OCI-LY7 (cell line): ENCODE results near the gene PYDC1. TPM values are rescaled to one million over a fixed set of nuclear protein-coding genes. Genes with fewer than 3 reads are reported as not detected.

Experiments used
- BruUV-seq: library from RNA; stranded (reverse); fragments of 400-500 nt; replicated peaks from 2 replicates; lab custom pipeline; 2021; lab: Mats Ljungman, UMichigan
- CTCF ChIA-PET: fragments of 300-600 bp; sonication (Branson Sonifier 250); formaldehyde crosslinking; loops from one replicate; lab custom pipeline; 2022; ENCODE audit warnings: antibody characterized with exemption; ENCODE audit not compliant: unreplicated experiment; lab: Charles Lee
- POLR2A ChIA-PET: fragments of 300-600 bp; sonication (Branson Sonifier 250); formaldehyde crosslinking; loops from one replicate; lab custom pipeline; 2022; ENCODE audit warnings: antibody characterized with exemption; lab: Charles Lee
- DNase-seq: peaks from one replicate; pipeline ENCODE4 v3.0.0-alpha.2; 2015; ENCODE audit warnings: low spot score
- H2AFZ ChIP-seq: fragments of 200-600 bp; sonication (generic), shearing (Covaris generic); 2 replicates; pipeline ENCODE4 v1.6.1; 2014; ENCODE audit warnings: mild to moderate bottlenecking, antibody characterized with exemption, low read length, moderate library complexity
- H3K27ac ChIP-seq: fragments of 200-600 bp; sonication (generic); 2 replicates; pipeline ENCODE4 v1.5.1; 2014; ENCODE audit warnings: mixed run types, low read depth, mild to moderate bottlenecking, moderate library complexity, low read length, inconsistent platforms; ENCODE audit not compliant: poor library complexity, severe bottlenecking
- H3K36me3 ChIP-seq: fragments of 200-600 bp; sonication (generic); 2 replicates; pipeline ENCODE4 v1.6.1; 2014; ENCODE audit warnings: mild to moderate bottlenecking, antibody characterized with exemption, low read length, moderate library complexity, mixed read lengths; ENCODE audit not compliant: insufficient read depth
- H3K4me1 ChIP-seq: fragments of 200-600 bp; sonication (generic); 2 replicates; pipeline ENCODE4 v1.5.1; 2014; ENCODE audit warnings: mild to moderate bottlenecking, low read length; ENCODE audit not compliant: insufficient read depth, poor library complexity, severe bottlenecking
- H3K4me2 ChIP-seq: fragments of 200-600 bp; sonication (generic); 2 replicates; pipeline ENCODE4 v1.6.1; 2014; ENCODE audit warnings: mild to moderate bottlenecking, low read length
- H3K4me3 ChIP-seq: fragments of 200-600 bp; sonication (generic); 2 replicates; pipeline ENCODE4 v1.5.1; 2014; ENCODE audit warnings: mild to moderate bottlenecking, low read depth, low read length; ENCODE audit not compliant: poor library complexity, severe bottlenecking
- H3K79me2 ChIP-seq: fragments of 200-600 bp; sonication (generic); 2 replicates; pipeline ENCODE4 v1.6.1; 2016; ENCODE audit warnings: low read depth, mild to moderate bottlenecking, low read length, moderate library complexity, mixed read lengths; ENCODE audit not compliant: insufficient read depth
- H3K9me2 ChIP-seq: fragments of 200-600 bp; sonication (generic); 2 replicates; pipeline ENCODE4 v1.6.1; 2016; ENCODE audit warnings: mild to moderate bottlenecking, low read length, mixed read lengths; ENCODE audit not compliant: insufficient read depth
- H3K9me3 ChIP-seq: fragments of 200-600 bp; sonication (generic); 2 replicates; pipeline ENCODE4 v1.6.1; 2014; ENCODE audit warnings: mild to moderate bottlenecking, mixed run types, low read length, mixed read lengths
- H4K20me1 ChIP-seq: fragments of 200-600 bp; sonication (generic); 2 replicates; pipeline ENCODE4 v1.6.1; 2014; ENCODE audit warnings: mild to moderate bottlenecking, antibody characterized with exemption, low read length, moderate library complexity, mixed read lengths; ENCODE audit not compliant: insufficient read depth
- CTCF ChIP-seq: fragments of 200-600 bp; sonication (generic); conservative IDR thresholded peaks from 2 replicates; pipeline ENCODE4 v1.5.1; 2014; ENCODE audit warnings: mild to moderate bottlenecking, antibody characterized with exemption, low read length, moderate library complexity, mixed read lengths
- EZH2phosphoT487 ChIP-seq: fragments of 200-600 bp; sonication (generic); IDR thresholded peaks from 2 replicates; pipeline ENCODE4 v1.6.1; 2018; ENCODE audit warnings: low read depth, borderline replicate concordance, mild to moderate bottlenecking, mixed run types, antibody characterized with exemption, low read length, moderate library complexity, mixed read lengths
- intact Hi-C: fragments of 100-400 bp; cut with micrococcal nuclease; formaldehyde crosslinking; loops from one replicate; pipeline ENCODE4 v1.10.0; 2022; ENCODE audit not compliant: unreplicated experiment
- total RNA-seq, 2 experiments: library from RNA; depleted of rRNA in 1 of 2; stranded (reverse); fragments of >200 nt in 1 of 2; shearing (Covaris generic) in 1 of 2; gene quantifications; 2 replicates each; pipeline ENCODE4 v1.2.3, GENCODE V29; 2014 to 2022

Gene PYDC1
- total RNA-seq, 2 experiments from 2014 or later: not detected

DNA sequence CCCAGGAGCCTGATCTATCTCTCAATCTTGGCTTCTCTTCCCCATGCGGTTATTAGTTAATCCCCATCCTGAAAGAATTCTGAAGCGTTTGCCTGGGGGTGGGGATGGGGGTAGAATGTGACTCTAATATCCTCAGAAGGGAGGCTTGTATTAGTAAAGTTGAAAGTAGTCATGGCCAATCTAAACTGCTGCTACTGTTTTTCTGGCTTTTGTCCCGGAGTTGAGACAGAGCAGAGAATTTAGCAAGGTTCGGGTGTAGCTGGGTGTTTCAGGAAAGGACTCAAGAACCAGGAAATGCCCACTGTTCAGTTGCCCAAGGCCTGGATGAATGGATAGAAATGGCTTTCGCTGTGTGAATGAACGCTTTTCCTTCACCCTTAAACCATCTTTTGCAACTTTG lies 25.3 kb upstream of the PYDC1 start:
- Histone ChIP-seq H3K4me1 (peaks cover 11% of the 10 kb centered on the region), H3K36me3 (no peaks in the 10 kb centered on the region), H3K4me3 (no peak overlapping the region), H2AFZ (no peak overlapping the region), H3K4me2 (no peak overlapping the region), H3K27ac (no peak overlapping the region), H3K9me2 (no peaks in the 10 kb centered on the region), H4K20me1 (no peaks in the 10 kb centered on the region), H3K79me2 (no peaks in the 10 kb centered on the region), H3K9me3 (no peaks in the 10 kb centered on the region)
- TF ChIP-seq CTCF (no peak), EZH2phosphoT487 (no peak)
- intact Hi-C loops: no loop called here
- ChIA-PET CTCF (no interaction called here), POLR2A (no interaction called here)
- DNase-seq: no peak
- no TSS peak for BruUV-seq

DNA sequence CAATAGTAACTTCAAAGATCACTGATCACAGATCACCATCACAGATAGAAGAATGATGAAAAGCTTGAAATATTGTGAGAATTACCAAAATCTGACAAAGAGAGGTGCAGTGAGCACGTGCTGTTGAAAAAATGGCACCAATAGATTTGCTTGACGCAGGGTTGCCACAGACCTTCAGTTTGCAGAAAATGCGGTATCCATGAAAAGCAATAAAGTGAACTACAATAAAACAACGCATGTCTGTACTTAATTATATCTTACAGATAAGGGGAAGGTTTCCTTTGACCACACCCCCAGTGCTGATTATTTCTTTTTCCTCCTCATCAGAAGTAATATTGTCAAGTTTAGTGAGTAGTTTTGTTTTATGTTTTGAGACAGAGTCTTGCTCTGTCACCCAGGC lies 21.1 kb upstream of the PYDC1 start:
- H3K4me1 ChIP-seq: no peaks in the 10 kb centered on the region
- POLR2A ChIA-PET: no interaction called here
- no peak overlapping the region for H3K4me2 ChIP-seq
- H3K9me3 ChIP-seq: no peaks in the 10 kb centered on the region
- intact Hi-C loops: no loop called here
- H3K27ac ChIP-seq: no peak overlapping the region
- TF ChIP-seq EZH2phosphoT487: no peak
- TF ChIP-seq CTCF: no peak
- H3K9me2 ChIP-seq: no peaks in the 10 kb centered on the region
- no peak overlapping the region for H2AFZ ChIP-seq
- H4K20me1 ChIP-seq: no peaks in the 10 kb centered on the region
- CTCF ChIA-PET: no interaction called here
- no peaks in the 10 kb centered on the region for H3K79me2 ChIP-seq
- BruUV-seq: no TSS peak
- DNase-seq: no peak
- no peak overlapping the region for H3K4me3 ChIP-seq
- H3K36me3 ChIP-seq: no peaks in the 10 kb centered on the region

DNA sequence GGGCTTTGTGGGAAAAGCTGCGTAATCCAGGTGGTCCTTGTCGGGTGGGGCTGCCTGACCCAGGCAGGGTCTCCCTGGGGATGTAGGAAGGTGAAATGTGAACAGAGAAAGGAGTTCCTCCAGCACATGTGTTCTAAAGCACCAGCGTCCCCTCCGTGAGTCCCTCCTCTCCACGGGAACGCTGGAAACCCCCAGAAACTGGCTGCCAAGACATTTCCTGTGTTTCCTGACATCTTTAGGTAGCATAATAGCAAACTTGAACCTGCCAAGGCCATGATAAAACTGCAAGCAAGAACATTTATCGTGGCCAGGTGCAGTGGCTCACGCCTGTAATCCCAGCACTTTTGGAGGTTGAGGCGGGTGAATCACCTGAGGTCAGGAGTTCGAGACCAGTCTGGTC lies 12.6 kb upstream of the PYDC1 start:
- ChIA-PET CTCF (no interaction called here), POLR2A (no interaction called here)
- no peaks in the 10 kb centered on the region for H3K36me3 ChIP-seq

More for the DNA sequence above, 12.6 kb upstream of the PYDC1 start:
- Histone ChIP-seq H3K4me2 (no peak overlapping the region), H3K79me2 (no peaks in the 10 kb centered on the region), H4K20me1 (no peaks in the 10 kb centered on the region), H3K4me3 (no peak overlapping the region), H3K27ac (no peak overlapping the region), H2AFZ (no peak overlapping the region), H3K9me2 (no peaks in the 10 kb centered on the region), H3K4me1 (no peaks in the 10 kb centered on the region), H3K9me3 (no peaks in the 10 kb centered on the region)
- intact Hi-C loops: no loop called here
- DNase-seq: no peak
- BruUV-seq: no TSS peak
- TF ChIP-seq CTCF: no peak
